Liver (tissue), 9 donors: Measurements from ENCODE around the gene TBC1D1. TPM values are rescaled to one million over a fixed set of nuclear protein-coding genes. Genes with fewer than 3 reads are reported as not detected.

Source experiments
- DNase-seq: peaks from one replicate; pipeline ENCODE4 v3.0.0-alpha.2; 2017; ENCODE audit warnings: low spot score
- H3K27ac ChIP-seq, 2 donors: one replicate each; pipeline ENCODE4 v1.7.0; 2013; ENCODE audit warnings: inconsistent platforms in 2 of 2, low read length in 2 of 2, control low read depth in 1 of 2, low read depth in 1 of 2, mild to moderate bottlenecking in 1 of 2
- H3K27me3 ChIP-seq, 4 donors: one replicate each; pipeline versions ENCODE4 v1.6.1 to v1.7.0; 2013; ENCODE audit warnings: low read length in 3 of 4, inconsistent platforms in 1 of 4, mild to moderate bottlenecking in 1 of 4, moderate library complexity in 1 of 4; ENCODE audit not compliant: control insufficient read depth in 4 of 4, insufficient read depth in 4 of 4
- H3K36me3 ChIP-seq, 4 donors: one replicate each; pipeline versions ENCODE4 v1.6.1 to v1.7.0; 2013; ENCODE audit warnings: low read length in 3 of 4, mild to moderate bottlenecking in 3 of 4, low read depth in 1 of 4, moderate library complexity in 1 of 4; ENCODE audit not compliant: control insufficient read depth in 4 of 4, insufficient read depth in 3 of 4
- H3K4me1 ChIP-seq, 4 donors: one replicate each; pipeline versions ENCODE4 v1.6.1 to v1.7.0; 2013; ENCODE audit warnings: low read length in 3 of 4, mild to moderate bottlenecking in 3 of 4, moderate library complexity in 1 of 4; ENCODE audit not compliant: control insufficient read depth in 4 of 4, insufficient read depth in 4 of 4
- H3K4me3 ChIP-seq, 3 donors: one replicate each; pipeline versions ENCODE4 v1.6.1 to v1.7.0; 2013; ENCODE audit warnings: low read length in 3 of 3, control low read depth in 1 of 3, low read depth in 1 of 3, mild to moderate bottlenecking in 1 of 3
- H3K9ac ChIP-seq, 2 donors: one replicate each; pipeline ENCODE4 v1.7.0; 2013; ENCODE audit warnings: low read length in 2 of 2, mild to moderate bottlenecking in 2 of 2, moderate library complexity in 2 of 2, control low read depth in 1 of 2, low read depth in 1 of 2
- H3K9me3 ChIP-seq, 4 donors: one replicate each; pipeline versions ENCODE4 v1.6.1 to v1.7.0; 2013; ENCODE audit warnings: low read length in 3 of 4; ENCODE audit not compliant: control insufficient read depth in 4 of 4
- EGR1 ChIP-seq, 2 donors: IDR thresholded peaks; 2 replicates each; pipeline ENCODE4 v1.6.1; 2016 to 2018; ENCODE audit warnings: antibody characterized with exemption in 2 of 2, low read depth in 2 of 2
- FOXA1 ChIP-seq: IDR thresholded peaks from 2 replicates; pipeline ENCODE4 v1.6.1; 2016; ENCODE audit warnings: antibody characterized with exemption
- FOXA2 ChIP-seq: IDR thresholded peaks from 2 replicates; pipeline ENCODE4 v1.6.1; 2016; ENCODE audit warnings: antibody characterized with exemption
- GABPA ChIP-seq, 2 donors: IDR thresholded peaks in 1 of 2; conservative IDR thresholded peaks in 1 of 2; 2 replicates each; pipeline ENCODE4 v1.6.1; 2016; ENCODE audit warnings: antibody characterized with exemption in 2 of 2, mild to moderate bottlenecking in 1 of 2, moderate library complexity in 1 of 2
- HNF4A ChIP-seq, 2 donors: conservative IDR thresholded peaks; 2 replicates each; pipeline ENCODE4 v1.6.1; 2016; ENCODE audit warnings: antibody characterized with exemption in 2 of 2, mild to moderate bottlenecking in 2 of 2
- HNF4G ChIP-seq: IDR thresholded peaks from 2 replicates; pipeline ENCODE4 v1.6.1; 2016; ENCODE audit warnings: antibody characterized with exemption
- JUND ChIP-seq, 2 donors: IDR thresholded peaks; 2 replicates each; pipeline ENCODE4 v1.6.1; 2016; ENCODE audit warnings: antibody characterized with exemption in 2 of 2
- NR2F2 ChIP-seq: IDR thresholded peaks from 2 replicates; pipeline ENCODE4 v1.6.1; 2016; ENCODE audit warnings: antibody characterized with exemption
- RAD21 ChIP-seq, 2 donors: IDR thresholded peaks; 2 replicates each; pipeline ENCODE4 v1.6.1; 2016; ENCODE audit warnings: antibody characterized with exemption in 2 of 2, mild to moderate bottlenecking in 2 of 2
- RXRA ChIP-seq, 2 donors: IDR thresholded peaks; 2 replicates each; pipeline ENCODE4 v1.6.1; 2017 to 2018; ENCODE audit warnings: antibody characterized with exemption in 2 of 2, mild to moderate bottlenecking in 1 of 2
- SP1 ChIP-seq: IDR thresholded peaks from 2 replicates; pipeline ENCODE4 v1.6.1; 2018; ENCODE audit warnings: antibody characterized with exemption, mild to moderate bottlenecking
- TAF1 ChIP-seq: conservative IDR thresholded peaks from 2 replicates; pipeline ENCODE4 v1.6.1; 2016; ENCODE audit warnings: antibody characterized with exemption, mild to moderate bottlenecking
- YY1 ChIP-seq: IDR thresholded peaks from 2 replicates; pipeline ENCODE4 v1.6.1; 2016; ENCODE audit warnings: antibody characterized with exemption, mild to moderate bottlenecking
- whole genome bisulfite sequencing: extraction: QIAGEN DNeasy Blood & Tissue Kit; methylation state at CpG from one replicate; pipeline ENCODE4 v1.1.7; 2013; 5-methylcytosine and 5-hydroxymethylcytosine counted together
- polyA plus RNA-seq, 2 donors: library from polyadenylated mRNA; stranded (reverse) in 1 of 2; unstranded in 1 of 2; fragments of 200-250 nt in 1 of 2; fragments of >200 nt in 1 of 2; fragmentation: Nextera tagmentation in 1 of 2; extraction: Ambion mirVana in 1 of 2; gene quantifications; one replicate each; pipeline versions ENCODE4 v1.2.1 to v1.2.3, GENCODE V29; 2013 to 2015
- total RNA-seq, 2 donors: library from RNA; depleted of rRNA; stranded (reverse); fragments of >200 nt; gene quantifications; one replicate each; pipeline ENCODE4 v1.2.3, GENCODE V29; 2014
- TF ChIP-seq, protein P1 (sequence below): IDR thresholded peaks from 2 replicates; pipeline ENCODE4 v1.6.1; 2016; ENCODE audit warnings: antibody characterized with exemption
- TF ChIP-seq, protein P2 (sequence below): fragments of 150-350 bp; IDR thresholded peaks from 2 replicates; pipeline ENCODE4 v1.5.1; 2017; ENCODE audit warnings: improper control_type of control experiment, low read depth, low read length; ENCODE audit not compliant: missing input control
- TF ChIP-seq, protein P3 (sequence below): IDR thresholded peaks from 2 replicates; pipeline ENCODE4 v1.6.1; 2016; ENCODE audit warnings: antibody characterized with exemption
- TF ChIP-seq, protein P4 (sequence below): IDR thresholded peaks from 2 replicates; pipeline ENCODE4 v1.6.1; 2016; ENCODE audit warnings: antibody characterized with exemption
- TF ChIP-seq, protein P5 (sequence below): IDR thresholded peaks from 2 replicates; pipeline ENCODE4 v1.6.1; 2016; ENCODE audit warnings: antibody characterized with exemption, mild to moderate bottlenecking
- donor health status: healthy.
- donor health status: healthy.
- donor health status: healthy.
- donor health status: healthy.
- donor health status: healthy.

TBC1D1 gene
- total and polyA plus RNA-seq, 4 donors: 15.6 to 41.4 (median 20.9) TPM

DNA sequence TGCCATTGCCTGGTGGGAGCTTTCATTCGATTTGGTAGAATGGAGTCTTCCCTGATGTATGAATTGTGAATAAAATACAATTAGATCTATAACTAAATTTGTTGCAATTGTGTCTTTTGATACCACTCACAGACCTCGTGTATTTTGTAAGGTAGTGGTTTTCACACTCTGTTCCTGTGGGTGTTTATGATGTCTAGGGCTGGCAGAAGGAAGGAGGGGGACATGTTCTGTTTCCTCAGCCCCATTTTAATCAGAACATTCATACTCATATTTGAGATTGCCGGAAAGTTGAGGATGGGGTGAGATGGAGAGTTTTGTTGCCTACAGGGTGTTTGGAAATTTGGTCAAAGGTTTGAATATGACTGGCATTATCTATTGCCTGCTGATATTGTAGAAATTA is 112.2 kb downstream of the TBC1D1 start:
- Histone ChIP-seq H3K27ac (no peak overlapping the region), H3K36me3 (peaks cover 0 to 4% (median 0%) of the 10 kb centered on the region in 4 donors)

DNA sequence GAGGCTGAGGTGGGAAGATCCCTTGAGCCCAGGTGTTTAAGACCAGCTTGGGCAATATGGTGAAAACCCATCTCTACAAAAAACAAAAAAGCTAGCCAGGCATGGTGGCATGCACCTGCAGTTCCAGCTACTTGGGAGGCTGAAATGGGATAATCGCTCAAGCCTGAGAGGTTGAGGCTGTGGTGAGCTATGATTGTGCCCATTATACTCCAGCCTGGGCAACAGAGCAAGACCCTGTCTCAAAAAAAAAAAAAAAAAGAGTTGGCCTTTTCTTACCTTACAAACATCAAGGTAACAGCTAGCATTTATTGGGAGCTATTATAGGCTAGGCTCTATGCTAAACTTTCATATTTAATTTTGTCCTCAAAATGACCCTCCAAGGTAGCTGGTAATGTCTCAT is 112.7 kb downstream of the TBC1D1 start:
- peaks cover 0 to 4% (median 0%) of the 10 kb centered on the region in 4 donors for H3K36me3 ChIP-seq
- no peaks in the 10 kb centered on the region for H3K9me3 ChIP-seq
- no peak for DNase-seq
- H3K27ac ChIP-seq: no peak overlapping the region
- no peak overlapping the region for H3K9ac ChIP-seq
- TF ChIP-seq, protein P1, sequence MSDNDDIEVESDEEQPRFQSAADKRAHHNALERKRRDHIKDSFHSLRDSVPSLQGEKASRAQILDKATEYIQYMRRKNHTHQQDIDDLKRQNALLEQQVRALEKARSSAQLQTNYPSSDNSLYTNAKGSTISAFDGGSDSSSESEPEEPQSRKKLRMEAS: no peak
- TF ChIP-seq YY1 (no peak), EGR1 (IDR thresholded peaks at IDR 0.05; ENCODE audit: low read depth in 2 of 2) (no peak), RXRA (IDR thresholded peaks at IDR 0.05) (no peak), SP1 (no peak), GABPA (IDR thresholded peaks at IDR 0.05 in 1 of 2, conservative IDR thresholded peaks at IDR 0.05 in 1 of 2) (no peak), HNF4G (no peak), RAD21 (IDR thresholded peaks at IDR 0.05) (no peak), NR2F2 (no peak), FOXA1 (no peak), HNF4A (conservative IDR thresholded peaks at IDR 0.05) (no peak), TAF1 (no peak), JUND (IDR thresholded peaks at IDR 0.05) (no peak), FOXA2 (no peak)
- TF ChIP-seq, protein P2, sequence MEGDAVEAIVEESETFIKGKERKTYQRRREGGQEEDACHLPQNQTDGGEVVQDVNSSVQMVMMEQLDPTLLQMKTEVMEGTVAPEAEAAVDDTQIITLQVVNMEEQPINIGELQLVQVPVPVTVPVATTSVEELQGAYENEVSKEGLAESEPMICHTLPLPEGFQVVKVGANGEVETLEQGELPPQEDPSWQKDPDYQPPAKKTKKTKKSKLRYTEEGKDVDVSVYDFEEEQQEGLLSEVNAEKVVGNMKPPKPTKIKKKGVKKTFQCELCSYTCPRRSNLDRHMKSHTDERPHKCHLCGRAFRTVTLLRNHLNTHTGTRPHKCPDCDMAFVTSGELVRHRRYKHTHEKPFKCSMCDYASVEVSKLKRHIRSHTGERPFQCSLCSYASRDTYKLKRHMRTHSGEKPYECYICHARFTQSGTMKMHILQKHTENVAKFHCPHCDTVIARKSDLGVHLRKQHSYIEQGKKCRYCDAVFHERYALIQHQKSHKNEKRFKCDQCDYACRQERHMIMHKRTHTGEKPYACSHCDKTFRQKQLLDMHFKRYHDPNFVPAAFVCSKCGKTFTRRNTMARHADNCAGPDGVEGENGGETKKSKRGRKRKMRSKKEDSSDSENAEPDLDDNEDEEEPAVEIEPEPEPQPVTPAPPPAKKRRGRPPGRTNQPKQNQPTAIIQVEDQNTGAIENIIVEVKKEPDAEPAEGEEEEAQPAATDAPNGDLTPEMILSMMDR: no peak
- TF ChIP-seq, protein P3, sequence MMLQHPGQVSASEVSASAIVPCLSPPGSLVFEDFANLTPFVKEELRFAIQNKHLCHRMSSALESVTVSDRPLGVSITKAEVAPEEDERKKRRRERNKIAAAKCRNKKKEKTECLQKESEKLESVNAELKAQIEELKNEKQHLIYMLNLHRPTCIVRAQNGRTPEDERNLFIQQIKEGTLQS: no peak
- TF ChIP-seq, protein P4, sequence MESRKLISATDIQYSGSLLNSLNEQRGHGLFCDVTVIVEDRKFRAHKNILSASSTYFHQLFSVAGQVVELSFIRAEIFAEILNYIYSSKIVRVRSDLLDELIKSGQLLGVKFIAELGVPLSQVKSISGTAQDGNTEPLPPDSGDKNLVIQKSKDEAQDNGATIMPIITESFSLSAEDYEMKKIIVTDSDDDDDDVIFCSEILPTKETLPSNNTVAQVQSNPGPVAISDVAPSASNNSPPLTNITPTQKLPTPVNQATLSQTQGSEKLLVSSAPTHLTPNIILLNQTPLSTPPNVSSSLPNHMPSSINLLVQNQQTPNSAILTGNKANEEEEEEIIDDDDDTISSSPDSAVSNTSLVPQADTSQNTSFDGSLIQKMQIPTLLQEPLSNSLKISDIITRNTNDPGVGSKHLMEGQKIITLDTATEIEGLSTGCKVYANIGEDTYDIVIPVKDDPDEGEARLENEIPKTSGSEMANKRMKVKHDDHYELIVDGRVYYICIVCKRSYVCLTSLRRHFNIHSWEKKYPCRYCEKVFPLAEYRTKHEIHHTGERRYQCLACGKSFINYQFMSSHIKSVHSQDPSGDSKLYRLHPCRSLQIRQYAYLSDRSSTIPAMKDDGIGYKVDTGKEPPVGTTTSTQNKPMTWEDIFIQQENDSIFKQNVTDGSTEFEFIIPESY: no peak
- TF ChIP-seq, protein P5, sequence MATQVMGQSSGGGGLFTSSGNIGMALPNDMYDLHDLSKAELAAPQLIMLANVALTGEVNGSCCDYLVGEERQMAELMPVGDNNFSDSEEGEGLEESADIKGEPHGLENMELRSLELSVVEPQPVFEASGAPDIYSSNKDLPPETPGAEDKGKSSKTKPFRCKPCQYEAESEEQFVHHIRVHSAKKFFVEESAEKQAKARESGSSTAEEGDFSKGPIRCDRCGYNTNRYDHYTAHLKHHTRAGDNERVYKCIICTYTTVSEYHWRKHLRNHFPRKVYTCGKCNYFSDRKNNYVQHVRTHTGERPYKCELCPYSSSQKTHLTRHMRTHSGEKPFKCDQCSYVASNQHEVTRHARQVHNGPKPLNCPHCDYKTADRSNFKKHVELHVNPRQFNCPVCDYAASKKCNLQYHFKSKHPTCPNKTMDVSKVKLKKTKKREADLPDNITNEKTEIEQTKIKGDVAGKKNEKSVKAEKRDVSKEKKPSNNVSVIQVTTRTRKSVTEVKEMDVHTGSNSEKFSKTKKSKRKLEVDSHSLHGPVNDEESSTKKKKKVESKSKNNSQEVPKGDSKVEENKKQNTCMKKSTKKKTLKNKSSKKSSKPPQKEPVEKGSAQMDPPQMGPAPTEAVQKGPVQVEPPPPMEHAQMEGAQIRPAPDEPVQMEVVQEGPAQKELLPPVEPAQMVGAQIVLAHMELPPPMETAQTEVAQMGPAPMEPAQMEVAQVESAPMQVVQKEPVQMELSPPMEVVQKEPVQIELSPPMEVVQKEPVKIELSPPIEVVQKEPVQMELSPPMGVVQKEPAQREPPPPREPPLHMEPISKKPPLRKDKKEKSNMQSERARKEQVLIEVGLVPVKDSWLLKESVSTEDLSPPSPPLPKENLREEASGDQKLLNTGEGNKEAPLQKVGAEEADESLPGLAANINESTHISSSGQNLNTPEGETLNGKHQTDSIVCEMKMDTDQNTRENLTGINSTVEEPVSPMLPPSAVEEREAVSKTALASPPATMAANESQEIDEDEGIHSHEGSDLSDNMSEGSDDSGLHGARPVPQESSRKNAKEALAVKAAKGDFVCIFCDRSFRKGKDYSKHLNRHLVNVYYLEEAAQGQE: no peak
- peaks cover 0 to 3% (median under 1%) of the 10 kb centered on the region in 4 donors for H3K4me1 ChIP-seq
- no peaks in the 10 kb centered on the region for H3K27me3 ChIP-seq
- H3K4me3 ChIP-seq: no peak overlapping the region
- WGBS: 97% methylated on average over 1 of the region's 1 CpG

More for the DNA sequence above, 112.2 kb downstream of the TBC1D1 start:
- WGBS: 84% methylated on average over 3 of the region's 3 CpGs
- peaks cover 0 to 3% (median under 1%) of the 10 kb centered on the region in 4 donors for H3K4me1 ChIP-seq
- no peaks in the 10 kb centered on the region for H3K9me3 ChIP-seq
- no peak overlapping the region for H3K9ac ChIP-seq
- no peaks in the 10 kb centered on the region for H3K27me3 ChIP-seq
- TF ChIP-seq RXRA (IDR thresholded peaks at IDR 0.05) (no peak), FOXA2 (no peak)
- TF ChIP-seq, protein P4: no peak
- no peak for DNase-seq
- no peak overlapping the region for H3K4me3 ChIP-seq
